Activated CD4-positive, alpha-beta T cell treated with anti-CD3 and anti-CD28 coated beads, Interleukin-2, amount 10 ng/mL, durations not matched to agents 24 days and 14 days (primary cell): Measurements from ENCODE around the gene NECAB2. TPM values are rescaled to one million over a fixed set of nuclear protein-coding genes. Genes with fewer than 3 reads are reported as not detected.

ENCODE experiments used
- DNase-seq: peaks from one replicate; pipeline ENCODE4 v3.0.0; 2022
- H3K27ac Mint-ChIP-seq: one replicate; pipeline ENCODE4 v1.8.0; 2022; ENCODE audit warnings: mild to moderate bottlenecking, mixed read lengths
- H3K27me3 Mint-ChIP-seq: one replicate; pipeline ENCODE4 v1.8.0; 2022; ENCODE audit warnings: mixed read lengths
- H3K36me3 Mint-ChIP-seq: one replicate; pipeline ENCODE4 v1.8.0; 2022; ENCODE audit warnings: low read depth, mild to moderate bottlenecking, mixed read lengths
- H3K4me1 Mint-ChIP-seq: one replicate; pipeline ENCODE4 v1.8.0; 2021; ENCODE audit warnings: mixed read lengths
- H3K4me3 Mint-ChIP-seq: one replicate; pipeline ENCODE4 v1.8.0; 2022; ENCODE audit warnings: mild to moderate bottlenecking, moderate library complexity, mixed read lengths
- H3K9me3 Mint-ChIP-seq: one replicate; pipeline ENCODE4 v1.8.0; 2021; ENCODE audit warnings: mixed read lengths
- intact Hi-C: fragments of 100-400 bp; cut with micrococcal nuclease; formaldehyde crosslinking; loops from one replicate; pipeline ENCODE4 v1.15.1; 2023
- total RNA-seq: library from RNA; stranded (reverse); gene quantifications from 2 replicates; pipeline ENCODE4 v1.2.3, GENCODE V29; 2022

Gene NECAB2
- total RNA-seq, 1 donor from 2014 or later, result not detected

DNA sequence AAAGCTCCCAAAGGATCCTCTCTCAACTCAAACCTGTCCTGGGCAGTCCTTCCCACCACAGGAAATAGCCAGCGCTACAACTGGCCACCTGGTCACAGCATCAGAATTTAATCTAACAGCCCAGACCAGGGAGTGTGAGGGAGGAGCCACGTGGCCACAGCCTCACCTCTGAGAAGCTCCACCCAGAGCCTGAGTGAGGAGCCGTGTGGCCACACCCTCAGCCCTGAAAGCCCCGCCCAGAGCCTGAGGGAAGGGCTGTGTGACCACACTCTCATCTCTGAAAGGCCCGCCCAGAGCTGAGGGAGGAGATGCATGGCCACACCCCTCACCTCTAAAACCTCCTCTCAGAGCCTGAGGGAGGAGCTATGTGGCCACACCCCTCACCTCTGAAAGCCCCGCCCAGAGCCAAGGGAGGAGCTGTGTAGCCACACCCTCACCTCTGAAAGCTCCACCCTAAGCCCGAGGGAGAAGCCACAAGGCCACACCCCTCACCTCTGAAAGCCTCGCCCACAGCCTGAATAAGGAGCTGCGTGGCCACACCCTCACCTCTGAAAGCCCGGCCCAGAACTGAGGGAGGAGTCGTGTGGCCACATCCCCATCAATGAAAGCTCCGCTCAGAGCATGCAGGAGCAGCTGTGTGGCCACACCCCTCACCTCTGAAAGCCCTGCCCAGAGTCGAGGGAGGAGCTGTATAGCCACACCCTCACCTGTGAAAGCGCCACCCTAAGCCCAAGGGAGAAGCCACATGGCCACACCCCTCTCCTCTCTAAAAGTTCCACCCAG lies 45.9 kb downstream of the NECAB2 start:
- H3K9me3 Mint-ChIP-seq, result no peaks in the 10 kb centered on the region
- H3K4me1 Mint-ChIP-seq, result peaks cover 3% of the 10 kb centered on the region
- H3K27me3 Mint-ChIP-seq, result no peaks in the 10 kb centered on the region
- no peak overlapping the region for H3K4me3 Mint-ChIP-seq
- no peaks in the 10 kb centered on the region for H3K36me3 Mint-ChIP-seq
- DNase-seq, result peak; percentile 87
- intact Hi-C loops, result no loop called here
- H3K27ac Mint-ChIP-seq, result no peak overlapping the region

DNA sequence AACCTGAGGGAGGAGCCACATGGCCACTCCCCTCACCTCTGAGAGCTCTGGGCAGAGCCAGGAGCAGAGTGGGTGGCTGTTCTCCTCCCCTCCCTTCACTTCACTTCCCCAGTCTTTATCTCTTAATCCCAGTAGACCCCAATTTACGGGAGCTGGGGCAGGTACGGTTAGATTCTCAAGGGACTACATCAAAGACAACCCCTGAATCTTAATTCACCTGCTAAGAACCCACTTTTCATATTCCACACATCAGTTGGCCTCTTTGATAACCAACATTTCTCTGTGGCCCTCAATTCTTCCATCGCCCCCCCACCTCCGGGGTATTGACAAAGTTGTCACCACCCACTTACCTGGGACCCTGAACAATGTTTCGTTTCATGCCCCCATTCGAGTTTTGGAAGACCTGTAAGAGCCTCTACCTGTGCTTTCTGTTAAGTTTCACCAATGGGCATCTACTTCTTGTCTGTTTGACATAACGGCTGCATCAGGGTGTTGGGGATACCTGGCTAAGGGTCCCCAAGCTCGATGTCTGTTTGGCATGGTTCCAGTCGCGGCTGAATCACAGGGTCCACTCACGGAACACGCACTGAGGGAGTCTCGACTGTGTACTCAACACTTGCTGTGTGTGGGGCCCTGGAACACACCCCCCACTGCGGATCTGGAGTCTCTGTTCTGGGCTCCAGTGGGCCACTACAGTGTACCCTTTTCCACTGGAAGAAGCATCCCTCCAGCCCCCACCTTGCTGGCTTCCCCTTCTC lies 46.7 kb downstream of the NECAB2 start:
- DNase-seq, result no peak
- Mint-ChIP-seq H3K9me3 (no peaks in the 10 kb centered on the region), H3K4me1 (peaks cover 3% of the 10 kb centered on the region), H3K27ac (no peak overlapping the region), H3K36me3 (no peaks in the 10 kb centered on the region), H3K4me3 (no peak overlapping the region), H3K27me3 (no peaks in the 10 kb centered on the region)
- intact Hi-C loops, result no loop called here

DNA sequence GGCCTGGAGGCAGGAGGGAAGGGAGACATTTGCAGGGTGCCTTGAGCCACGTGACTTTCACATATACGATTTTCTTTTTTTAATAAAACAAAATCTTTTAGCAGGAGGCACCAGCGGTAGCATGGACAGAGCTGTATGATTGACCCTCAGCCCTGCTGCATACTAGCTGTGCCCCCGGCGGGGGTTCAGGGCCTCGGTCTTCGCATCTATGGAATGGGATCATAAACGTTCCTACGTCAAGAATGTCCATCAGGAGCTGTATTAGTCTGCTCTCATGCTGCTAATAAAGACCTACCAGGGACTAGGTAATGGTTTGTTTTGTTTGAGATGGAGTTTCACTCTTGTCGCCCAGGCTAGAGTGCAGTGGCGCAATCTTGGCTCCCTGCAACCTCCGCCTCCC lies 47.4 kb downstream of the NECAB2 start:
- intact Hi-C loops, result no loop called here
- no peaks in the 10 kb centered on the region for H3K9me3 Mint-ChIP-seq
- H3K4me3 Mint-ChIP-seq, result no peak overlapping the region
- H3K27ac Mint-ChIP-seq, result no peak overlapping the region
- H3K36me3 Mint-ChIP-seq, result no peaks in the 10 kb centered on the region
- peaks cover 3% of the 10 kb centered on the region for H3K4me1 Mint-ChIP-seq
- no peak for DNase-seq
- no peaks in the 10 kb centered on the region for H3K27me3 Mint-ChIP-seq

DNA sequence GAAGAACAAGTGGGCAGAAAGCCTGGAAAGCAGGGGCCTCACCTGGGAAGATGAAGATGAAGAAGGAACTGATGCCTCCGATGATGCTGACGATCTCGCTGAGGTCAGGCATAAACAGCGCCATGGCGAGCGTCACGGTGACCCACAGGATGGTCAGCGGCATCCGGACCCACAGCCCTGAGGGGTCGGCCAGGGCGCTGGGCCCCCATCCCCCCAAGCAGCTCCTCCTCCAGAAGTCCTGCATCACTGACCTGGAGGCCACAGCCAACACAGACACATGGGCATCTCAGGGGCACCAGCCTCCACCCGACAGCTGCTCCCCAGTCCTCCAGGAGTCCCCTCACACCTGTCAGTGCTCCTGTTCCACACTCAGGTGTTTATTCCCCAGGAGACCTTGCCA lies 48.4 kb downstream of the NECAB2 start:
- intact Hi-C loops, result no loop called here
- Mint-ChIP-seq H3K4me1 (peaks cover 3% of the 10 kb centered on the region), H3K4me3 (no peak overlapping the region), H3K36me3 (no peaks in the 10 kb centered on the region), H3K27ac (no peak overlapping the region), H3K27me3 (no peaks in the 10 kb centered on the region), H3K9me3 (peaks cover 2% of the 10 kb centered on the region)
- DNase-seq, result no peak

DNA sequence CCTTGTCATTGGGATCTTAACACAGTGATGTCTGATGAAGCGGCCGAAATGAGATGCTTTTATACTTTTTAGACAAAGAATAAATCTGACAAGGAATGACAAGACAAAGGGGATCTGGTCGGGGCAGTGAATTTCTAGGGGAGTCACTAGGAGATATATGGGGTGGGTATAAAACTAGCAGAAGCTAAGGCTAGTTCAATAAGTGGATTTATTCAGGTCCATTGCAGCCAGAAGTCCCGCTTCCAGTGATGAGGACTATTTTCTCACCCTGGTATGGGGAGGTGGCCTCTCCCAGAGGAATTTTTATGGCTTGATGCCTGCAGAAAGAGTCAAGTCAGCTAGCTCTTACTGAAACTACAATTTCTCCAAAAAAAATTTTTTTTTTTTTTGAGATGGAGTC lies 50.7 kb downstream of the NECAB2 start:
- no peak overlapping the region for H3K27ac Mint-ChIP-seq
- H3K27me3 Mint-ChIP-seq, result no peaks in the 10 kb centered on the region
- peaks cover 3% of the 10 kb centered on the region for H3K4me1 Mint-ChIP-seq
- DNase-seq, result no peak
- no peak overlapping the region for H3K4me3 Mint-ChIP-seq
- H3K9me3 Mint-ChIP-seq, result peaks cover 4% of the 10 kb centered on the region
- intact Hi-C loops, result no loop called here
- H3K36me3 Mint-ChIP-seq, result no peaks in the 10 kb centered on the region

DNA sequence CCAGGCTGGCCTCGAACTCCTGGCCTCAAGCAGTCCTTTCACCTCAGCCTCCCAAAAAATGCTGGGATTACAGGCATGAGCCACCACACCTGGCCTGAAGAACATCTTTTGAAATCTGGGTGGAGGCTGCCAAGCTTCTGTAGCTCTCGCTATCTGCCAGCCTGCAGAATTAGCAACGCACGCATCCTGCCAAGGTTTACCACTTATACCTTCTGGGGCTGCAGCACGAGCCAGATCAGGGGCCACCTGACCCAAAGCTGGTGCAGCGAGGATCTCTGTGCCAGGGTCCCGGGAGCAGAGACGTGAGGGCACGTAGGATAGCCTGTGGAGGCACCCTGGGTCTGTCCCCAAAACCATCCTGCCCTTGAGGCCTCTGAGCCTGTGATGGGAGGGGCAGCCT lies 52.3 kb downstream of the NECAB2 start:
- no peak overlapping the region for H3K27ac Mint-ChIP-seq
- no peaks in the 10 kb centered on the region for H3K27me3 Mint-ChIP-seq
- intact Hi-C loops, result no loop called here
- H3K4me3 Mint-ChIP-seq, result no peak overlapping the region
- H3K4me1 Mint-ChIP-seq, result no peaks in the 10 kb centered on the region
- peaks cover 4% of the 10 kb centered on the region for H3K9me3 Mint-ChIP-seq
- no peak for DNase-seq
- no peaks in the 10 kb centered on the region for H3K36me3 Mint-ChIP-seq

DNA sequence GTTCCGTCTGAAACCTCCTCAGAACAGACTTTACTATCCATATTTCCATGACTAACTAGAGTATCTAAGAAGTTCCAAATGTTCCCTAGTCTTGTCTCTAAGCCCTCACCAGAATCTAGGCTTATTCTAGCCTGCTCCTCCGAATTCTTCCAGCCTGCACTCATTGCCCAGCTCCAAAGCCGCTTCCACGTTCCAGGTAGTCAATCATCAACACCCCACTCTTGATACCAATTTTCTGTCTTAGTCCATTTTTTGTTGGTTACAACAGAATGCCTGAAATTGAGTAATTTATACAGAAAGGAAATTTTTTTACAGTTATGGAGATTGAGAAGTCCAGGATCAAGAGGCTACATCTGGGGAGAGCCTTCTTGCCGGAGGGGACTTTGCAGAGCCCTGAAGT lies 53.4 kb downstream of the NECAB2 start:
- intact Hi-C loops, result no loop called here
- Mint-ChIP-seq H3K4me3 (no peak overlapping the region), H3K27ac (no peak overlapping the region), H3K27me3 (no peaks in the 10 kb centered on the region), H3K9me3 (peaks cover 4% of the 10 kb centered on the region), H3K36me3 (no peaks in the 10 kb centered on the region), H3K4me1 (no peaks in the 10 kb centered on the region)
- DNase-seq, result no peak

DNA sequence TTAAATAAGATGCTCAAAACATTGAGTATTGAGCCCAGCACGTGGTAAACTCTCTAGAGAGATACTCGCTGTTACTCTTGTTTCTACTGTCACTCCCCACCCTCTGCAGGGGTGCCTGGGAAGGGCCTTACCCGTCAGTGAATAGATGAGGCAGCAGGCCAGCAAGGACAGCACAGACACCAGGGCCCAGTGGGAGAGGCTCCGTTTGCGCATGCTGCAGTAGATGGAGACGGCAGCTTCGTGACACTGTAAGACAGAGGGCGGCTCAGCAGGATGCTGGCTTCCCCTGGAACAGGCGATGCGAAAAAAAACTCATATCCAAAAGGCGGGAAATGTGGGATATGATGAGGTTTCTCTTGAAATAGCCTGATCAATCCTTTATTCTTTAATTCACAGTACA lies 54.6 kb downstream of the NECAB2 start:
- Mint-ChIP-seq H3K4me3 (no peak overlapping the region), H3K27me3 (peaks cover 2% of the 10 kb centered on the region), H3K4me1 (no peaks in the 10 kb centered on the region), H3K36me3 (no peaks in the 10 kb centered on the region), H3K9me3 (peaks cover 4% of the 10 kb centered on the region), H3K27ac (no peak overlapping the region)
- no peak for DNase-seq
- intact Hi-C loops, result no loop called here

DNA sequence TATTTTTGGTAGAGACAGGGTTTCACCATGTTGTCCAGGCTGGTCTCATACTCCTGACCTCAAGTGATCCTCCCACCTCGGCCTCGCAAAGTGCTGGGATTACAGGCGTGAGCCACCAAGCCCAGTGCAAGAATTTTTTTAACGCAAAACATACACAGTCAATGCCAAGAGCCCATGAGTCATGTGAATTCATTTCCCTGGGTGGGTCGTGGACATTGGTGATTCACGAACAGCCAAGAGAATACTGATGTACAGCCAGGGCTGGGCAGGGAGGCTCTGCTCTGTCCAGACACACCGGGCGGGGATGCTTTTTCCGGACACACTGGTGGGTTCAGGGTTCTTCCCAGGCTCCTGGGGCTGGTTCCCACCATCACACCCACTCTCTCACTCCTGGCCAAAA lies 56.8 kb downstream of the NECAB2 start:
- Mint-ChIP-seq H3K27me3 (peaks cover 4% of the 10 kb centered on the region), H3K9me3 (peaks cover 4% of the 10 kb centered on the region), H3K27ac (no peak overlapping the region), H3K4me1 (peaks cover 8% of the 10 kb centered on the region), H3K4me3 (no peak overlapping the region), H3K36me3 (no peaks in the 10 kb centered on the region)
- intact Hi-C loops, result no loop called here
- no peak for DNase-seq

DNA sequence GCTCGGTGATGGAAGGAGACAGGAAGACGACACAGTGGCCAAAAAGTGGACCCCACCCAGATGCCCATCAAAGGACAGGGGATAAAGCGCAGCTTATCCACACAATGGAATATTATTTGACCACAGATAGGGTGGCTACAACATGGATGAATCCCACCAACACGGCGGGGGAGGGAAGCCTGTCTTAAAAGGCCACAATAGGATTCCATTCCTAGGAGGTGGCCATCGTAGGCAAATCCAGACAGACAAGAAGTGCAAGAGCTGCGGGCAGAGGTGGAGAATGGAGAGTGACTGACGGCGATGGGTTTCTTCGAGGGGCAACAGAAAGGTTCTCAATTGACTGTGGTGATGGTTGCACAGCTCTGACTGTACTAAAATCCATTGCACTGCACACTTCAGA lies 58.6 kb downstream of the NECAB2 start:
- intact Hi-C loops, result no loop called here
- Mint-ChIP-seq H3K9me3 (peaks cover under 1% of the 10 kb centered on the region), H3K4me3 (no peak overlapping the region), H3K27me3 (peaks cover 10% of the 10 kb centered on the region), H3K27ac (no peak overlapping the region), H3K4me1 (peaks cover 14% of the 10 kb centered on the region), H3K36me3 (no peaks in the 10 kb centered on the region)
- DNase-seq, result no peak

DNA sequence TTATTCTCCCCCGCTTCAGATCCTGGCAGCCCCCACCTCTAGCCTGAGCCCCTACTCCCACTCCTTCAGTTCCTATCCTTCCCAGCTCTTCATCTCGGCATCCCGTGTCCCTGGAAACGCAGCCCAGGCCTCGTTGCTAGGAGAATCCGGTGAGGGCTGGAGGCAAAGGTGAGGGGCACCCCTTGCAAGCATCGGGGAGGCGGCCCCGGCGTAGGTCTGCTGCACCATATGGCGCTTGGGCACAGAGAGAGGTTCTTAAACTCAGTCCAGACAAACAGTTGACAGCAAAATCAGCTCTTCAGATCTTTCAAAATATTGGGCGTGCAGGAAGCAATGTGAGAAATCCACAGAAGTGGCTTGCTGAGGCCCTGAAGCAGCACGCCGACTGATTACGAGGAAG lies 59.6 kb downstream of the NECAB2 start:
- Mint-ChIP-seq H3K4me3 (no peak overlapping the region), H3K27me3 (peaks cover 10% of the 10 kb centered on the region), H3K4me1 (peaks cover 14% of the 10 kb centered on the region), H3K36me3 (no peaks in the 10 kb centered on the region), H3K9me3 (no peaks in the 10 kb centered on the region), H3K27ac (no peak overlapping the region)
- no peak for DNase-seq
- intact Hi-C loops, result no loop called here

DNA sequence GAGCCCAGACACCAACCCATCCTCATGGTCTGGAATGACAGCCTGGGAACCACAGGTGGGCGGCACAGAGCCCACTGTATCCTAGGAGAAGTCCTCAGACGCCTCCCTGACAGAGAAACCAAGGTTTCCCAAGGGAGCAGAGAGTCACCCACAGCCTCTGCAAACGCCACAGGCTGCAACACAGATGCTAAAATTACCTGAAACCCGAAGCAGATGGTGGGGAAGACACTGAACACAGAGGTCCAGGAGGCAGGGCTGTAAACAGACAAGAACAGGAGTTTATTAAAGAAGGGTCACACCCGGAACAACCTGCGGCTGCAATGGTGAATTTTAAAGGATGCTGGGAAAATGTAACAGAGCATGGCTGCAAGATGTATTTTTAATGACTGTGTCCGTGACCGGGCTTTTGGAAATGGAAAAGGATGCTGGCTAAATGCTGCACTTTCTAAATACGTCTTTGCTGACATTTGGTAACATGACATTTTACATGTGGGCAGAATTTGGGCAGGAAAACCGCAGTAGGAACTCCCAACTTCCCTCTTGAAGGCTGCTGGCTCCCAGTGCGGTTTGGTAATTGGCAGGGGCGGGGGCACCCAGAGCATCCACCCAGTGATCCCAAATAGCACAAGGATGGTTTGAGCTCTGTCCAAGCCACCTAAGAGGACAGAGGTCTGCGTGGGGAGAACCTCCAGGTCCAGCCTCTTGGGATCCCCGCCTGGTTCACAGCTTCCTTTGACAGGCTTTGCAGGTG lies 61.4 kb downstream of the NECAB2 start:
- intact Hi-C loops, result no loop called here
- Mint-ChIP-seq H3K27ac (no peak overlapping the region), H3K9me3 (no peaks in the 10 kb centered on the region), H3K4me1 (peaks cover 14% of the 10 kb centered on the region), H3K27me3 (peaks cover 10% of the 10 kb centered on the region), H3K4me3 (peak overlapping the region; percentile 25), H3K36me3 (no peaks in the 10 kb centered on the region)
- DNase-seq, result no peak

DNA sequence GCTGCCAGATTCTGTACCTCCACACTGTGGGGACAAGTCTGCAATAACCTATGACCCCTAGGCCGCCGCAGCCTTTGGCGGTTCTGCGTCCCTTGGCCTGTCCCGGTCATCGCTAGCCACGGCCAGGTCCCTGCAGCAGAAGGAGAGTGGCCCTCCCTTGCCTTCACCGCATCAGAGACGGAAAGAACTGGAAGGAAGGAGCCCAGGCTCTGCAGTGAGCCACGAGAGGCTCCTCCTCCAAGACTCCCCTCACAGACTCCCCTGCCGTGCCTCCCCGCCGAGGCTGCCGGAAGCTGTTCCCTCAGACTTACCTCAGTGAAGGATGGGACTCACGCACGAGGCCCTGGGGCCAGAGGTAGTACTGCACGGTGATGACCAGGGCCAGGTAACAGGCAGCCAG lies 63.5 kb downstream of the NECAB2 start:
- DNase-seq, result no peak
- peaks cover 14% of the 10 kb centered on the region for H3K4me1 Mint-ChIP-seq
- no peaks in the 10 kb centered on the region for H3K36me3 Mint-ChIP-seq
- H3K9me3 Mint-ChIP-seq, result no peaks in the 10 kb centered on the region
- intact Hi-C loops, result no loop called here
- H3K27ac Mint-ChIP-seq, result no peak overlapping the region
- H3K4me3 Mint-ChIP-seq, result no peak overlapping the region
- peaks cover 10% of the 10 kb centered on the region for H3K27me3 Mint-ChIP-seq
